NCI-H2196 treated with DMSO at 0.1 percent for 48 hours (cell line): Measurements from ENCODE around the gene PSMB1.

Experiments
- DNase-seq: peaks from one replicate; lab custom pipeline; 2025; ENCODE audit not compliant: unreplicated experiment; lab: John Stamatoyannopoulos, UW

PSMB1 gene

GRCh38 chr6:170552765-170553533 is at the start of gene PSMB1:
Gene PSMB1, minus strand, starts transcription at chr6:170553307. Its CDS starts 65 bp downstream, at chr6:170553242.
- DNase-seq, result peak; percentile 74

GRCh38 chr6:170597278-170597677 is 44.2 kb upstream of the PSMB1 start:
- DNase-seq, result no peak

GRCh38 chr6:170596426-170596825 is 43.3 kb upstream of the PSMB1 start:
- DNase-seq, result no peak

GRCh38 chr6:170590725-170591124 is 37.6 kb upstream of the PSMB1 start:
- no peak for DNase-seq

- DNase-seq, result no peak
These were observed 31.9 kb upstream of the PSMB1 start for GRCh38 chr6:170584954-170585498.

- peak; percentile 69 for DNase-seq
These were observed 31.3 kb upstream of the PSMB1 start, which contains the start of gene PDCD2 for GRCh38 chr6:170584181-170584953. Gene PDCD2, minus strand, starts transcription at chr6:170584637. Its CDS starts 56 bp downstream, at chr6:170584581.

- DNase-seq, result no peak
These were observed 30.7 kb upstream of the PSMB1 start for GRCh38 chr6:170583756-170584180.

- DNase-seq, result no peak
These were observed 25.8 kb upstream of the PSMB1 start for GRCh38 chr6:170578909-170579308.

GRCh38 chr6:170575250-170575649 is 22.1 kb upstream of the PSMB1 start:
- no peak for DNase-seq

GRCh38 chr6:170572704-170573466 is 19.8 kb upstream of the PSMB1 start:
- no peak for DNase-seq

- DNase-seq, result no peak
These were observed 11.9 kb upstream of the PSMB1 start for GRCh38 chr6:170564936-170565530.

- DNase-seq, result no peak
These were observed 8.4 kb upstream of the PSMB1 start for GRCh38 chr6:170561555-170561954.

GRCh38 chr6:170555305-170555704 is 2.2 kb upstream of the PSMB1 start:
- no peak for DNase-seq

GRCh38 chr6:170554796-170555137 is 1.7 kb upstream of the PSMB1 start:
- DNase-seq, result no peak

- DNase-seq, result peak; percentile 79
These were observed 1.1 kb upstream of the PSMB1 start, which contains the start of gene TBP for GRCh38 chr6:170554013-170554795. Gene TBP, plus strand, starts transcription at chr6:170554369. Its CDS starts 2,661 bp downstream, at chr6:170557030.

GRCh38 chr6:170553534-170554012 is 466 bp upstream of the PSMB1 start:
- no peak for DNase-seq

- DNase-seq, result peak; percentile 71
These were observed 7.7 kb downstream of the PSMB1 start for GRCh38 chr6:170545405-170545804.

GRCh38 chr6:170542031-170542719 is 10.9 kb downstream of the PSMB1 start:
- DNase-seq, result no peak

- no peak for DNase-seq
These were observed 15.8 kb downstream of the PSMB1 start for GRCh38 chr6:170537329-170537728.
